ENCODE measurements around the gene DLX2. TPM values are rescaled to one million over a fixed set of nuclear protein-coding genes. Genes with fewer than 3 reads are reported as not detected.

DLX2 gene
- total and polyA plus RNA-seq, 2 of the 13 experiments (the other 11 are each of a cell fraction or from before 2014, with no cell fraction given) = 0.07 to 0.15 TPM

DNA sequence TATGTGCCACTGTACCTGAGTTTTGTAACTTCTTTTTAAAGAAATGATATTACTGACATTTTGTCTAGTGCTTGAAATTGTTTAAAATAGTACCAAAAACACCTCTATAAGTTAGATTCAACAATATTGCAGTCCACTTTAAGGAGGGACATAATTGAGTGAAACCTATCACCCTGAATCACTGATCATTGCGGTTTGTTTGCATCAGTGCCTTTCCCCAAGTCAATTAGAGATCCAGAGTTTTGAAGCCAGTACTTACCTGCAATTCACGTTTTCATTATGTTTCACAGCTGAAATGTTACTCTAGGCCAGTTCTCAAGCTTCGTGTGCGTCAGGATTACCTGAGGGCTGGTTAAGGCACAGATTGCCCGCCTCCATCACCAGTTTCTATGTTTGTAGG is 44.0 kb downstream of the DLX2 start:
- no peaks in the 10 kb centered on the region for H4K20me1 ChIP-seq (ENCODE audit: insufficient read depth, low read length)
- H2AFZ ChIP-seq (ENCODE audit: low read length) = no peak overlapping the region
- H3K27me3 ChIP-seq (ENCODE audit: control insufficient read depth in 1 of 2, insufficient read depth in 2 of 2, low read length in 2 of 2) = no peaks in the 10 kb centered on the region
- no peak overlapping the region for H3K9ac ChIP-seq (ENCODE audit: insufficient read depth, low read depth, low read length)
- no peak overlapping the region for H3K27ac ChIP-seq (ENCODE audit: extremely low read length, insufficient read depth, low read length)
- H3K4me1 ChIP-seq (ENCODE audit: insufficient read depth, low read length) = peaks cover 16% of the 10 kb centered on the region
- no peak for ATAC-seq
- H3K4me2 ChIP-seq (ENCODE audit: low read depth, low read length) = no peak overlapping the region
- no TSS peak for BruUV-seq (replicated peaks)
- 97% methylated on average over 5 of the region's 5 CpGs for WGBS (ENCODE audit: low lambda C conversion rate)
- no peak for FAIRE-seq
- H3K4me3 ChIP-seq (replicated peaks in 1 of 3; ENCODE audit: insufficient read depth in 1 of 3, low read depth in 2 of 3, low read length in 3 of 3) = no peak overlapping the region
- no peaks in the 10 kb centered on the region for H3K79me2 ChIP-seq (ENCODE audit: insufficient read depth, low read length)
- no peak for DNase-seq (ENCODE audit: low spot score)
- in situ Hi-C loops (cut with HindIII; ENCODE audit: extremely low pct_ligation_motif_present, low pct_unique_long_range_greater_than_20kb) = no loop called here
- POLR2A ChIA-PET = no interaction called here
- H3K36me3 ChIP-seq (replicated peaks in 1 of 2; ENCODE audit: control insufficient read depth in 1 of 2, insufficient read depth in 2 of 2, low read length in 2 of 2) = peaks cover under 1 to 5% of the 10 kb centered on the region in 2 experiments; a peak in 4 of 5 replicates
- no peaks in the 10 kb centered on the region for H3K9me3 ChIP-seq (ENCODE audit: low read length)
- CTCF ChIA-PET (ENCODE audit: low intra/inter-chr PET ratio, low total read pairs) = no interaction called here
- intact Hi-C loops (cut with micrococcal nuclease; ENCODE audit: unreplicated experiment) = loop anchor here (10.0 kb wide), 1 partner anchor 54 kb away; no protein-coding TSS in a partner anchor
- no peak for TF ChIP-seq NR1H2 (CRISPR knock-in tag; IDR thresholded peaks at IDR 0.05; ENCODE audit: borderline replicate concordance, low read depth)
- TF ChIP-seq ZNF563 (CRISPR knock-in tag; IDR thresholded peaks at IDR 0.05) = no peak
- TF ChIP-seq ZNF350 (CRISPR knock-in tag; IDR thresholded peaks at IDR 0.05; ENCODE audit: borderline replicate concordance, low read depth) = no peak
- no peak for TF ChIP-seq ZNF816 (CRISPR knock-in tag; IDR thresholded peaks at IDR 0.05; ENCODE audit: borderline replicate concordance)
- TF ChIP-seq LCORL (IDR thresholded peaks at IDR 0.05) = no peak
- no peak for TF ChIP-seq LCORL (CRISPR knock-in tag; IDR thresholded peaks at IDR 0.05)
- no peak for TF ChIP-seq SRSF1 (optimal IDR thresholded peaks at IDR 0.05; ENCODE audit: low read depth, low read length)
- no peak for TF ChIP-seq RARG (CRISPR knock-in tag; IDR thresholded peaks at IDR 0.05; ENCODE audit: low read depth)
- no peak for TF ChIP-seq FOXC1 (CRISPR knock-in tag; IDR thresholded peaks at IDR 0.05; ENCODE audit: borderline replicate concordance)
- TF ChIP-seq, protein P1, sequence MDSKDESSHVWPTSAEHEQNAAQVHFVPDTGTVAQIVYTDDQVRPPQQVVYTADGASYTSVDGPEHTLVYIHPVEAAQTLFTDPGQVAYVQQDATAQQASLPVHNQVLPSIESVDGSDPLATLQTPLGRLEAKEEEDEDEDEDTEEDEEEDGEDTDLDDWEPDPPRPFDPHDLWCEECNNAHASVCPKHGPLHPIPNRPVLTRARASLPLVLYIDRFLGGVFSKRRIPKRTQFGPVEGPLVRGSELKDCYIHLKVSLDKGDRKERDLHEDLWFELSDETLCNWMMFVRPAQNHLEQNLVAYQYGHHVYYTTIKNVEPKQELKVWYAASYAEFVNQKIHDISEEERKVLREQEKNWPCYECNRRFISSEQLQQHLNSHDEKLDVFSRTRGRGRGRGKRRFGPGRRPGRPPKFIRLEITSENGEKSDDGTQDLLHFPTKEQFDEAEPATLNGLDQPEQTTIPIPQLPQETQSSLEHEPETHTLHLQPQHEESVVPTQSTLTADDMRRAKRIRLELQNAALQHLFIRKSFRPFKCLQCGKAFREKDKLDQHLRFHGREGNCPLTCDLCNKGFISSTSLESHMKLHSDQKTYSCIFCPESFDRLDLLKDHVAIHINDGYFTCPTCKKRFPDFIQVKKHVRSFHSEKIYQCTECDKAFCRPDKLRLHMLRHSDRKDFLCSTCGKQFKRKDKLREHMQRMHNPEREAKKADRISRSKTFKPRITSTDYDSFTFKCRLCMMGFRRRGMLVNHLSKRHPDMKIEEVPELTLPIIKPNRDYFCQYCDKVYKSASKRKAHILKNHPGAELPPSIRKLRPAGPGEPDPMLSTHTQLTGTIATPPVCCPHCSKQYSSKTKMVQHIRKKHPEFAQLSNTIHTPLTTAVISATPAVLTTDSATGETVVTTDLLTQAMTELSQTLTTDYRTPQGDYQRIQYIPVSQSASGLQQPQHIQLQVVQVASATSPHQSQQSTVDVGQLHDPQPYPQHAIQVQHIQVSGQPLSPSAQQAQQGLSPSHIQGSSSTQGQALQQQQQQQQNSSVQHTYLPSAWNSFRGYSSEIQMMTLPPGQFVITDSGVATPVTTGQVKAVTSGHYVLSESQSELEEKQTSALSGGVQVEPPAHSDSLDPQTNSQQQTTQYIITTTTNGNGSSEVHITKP (CRISPR knock-in tag; IDR thresholded peaks at IDR 0.05; ENCODE audit: low read depth) = no peak
- TF ChIP-seq, protein P2, sequence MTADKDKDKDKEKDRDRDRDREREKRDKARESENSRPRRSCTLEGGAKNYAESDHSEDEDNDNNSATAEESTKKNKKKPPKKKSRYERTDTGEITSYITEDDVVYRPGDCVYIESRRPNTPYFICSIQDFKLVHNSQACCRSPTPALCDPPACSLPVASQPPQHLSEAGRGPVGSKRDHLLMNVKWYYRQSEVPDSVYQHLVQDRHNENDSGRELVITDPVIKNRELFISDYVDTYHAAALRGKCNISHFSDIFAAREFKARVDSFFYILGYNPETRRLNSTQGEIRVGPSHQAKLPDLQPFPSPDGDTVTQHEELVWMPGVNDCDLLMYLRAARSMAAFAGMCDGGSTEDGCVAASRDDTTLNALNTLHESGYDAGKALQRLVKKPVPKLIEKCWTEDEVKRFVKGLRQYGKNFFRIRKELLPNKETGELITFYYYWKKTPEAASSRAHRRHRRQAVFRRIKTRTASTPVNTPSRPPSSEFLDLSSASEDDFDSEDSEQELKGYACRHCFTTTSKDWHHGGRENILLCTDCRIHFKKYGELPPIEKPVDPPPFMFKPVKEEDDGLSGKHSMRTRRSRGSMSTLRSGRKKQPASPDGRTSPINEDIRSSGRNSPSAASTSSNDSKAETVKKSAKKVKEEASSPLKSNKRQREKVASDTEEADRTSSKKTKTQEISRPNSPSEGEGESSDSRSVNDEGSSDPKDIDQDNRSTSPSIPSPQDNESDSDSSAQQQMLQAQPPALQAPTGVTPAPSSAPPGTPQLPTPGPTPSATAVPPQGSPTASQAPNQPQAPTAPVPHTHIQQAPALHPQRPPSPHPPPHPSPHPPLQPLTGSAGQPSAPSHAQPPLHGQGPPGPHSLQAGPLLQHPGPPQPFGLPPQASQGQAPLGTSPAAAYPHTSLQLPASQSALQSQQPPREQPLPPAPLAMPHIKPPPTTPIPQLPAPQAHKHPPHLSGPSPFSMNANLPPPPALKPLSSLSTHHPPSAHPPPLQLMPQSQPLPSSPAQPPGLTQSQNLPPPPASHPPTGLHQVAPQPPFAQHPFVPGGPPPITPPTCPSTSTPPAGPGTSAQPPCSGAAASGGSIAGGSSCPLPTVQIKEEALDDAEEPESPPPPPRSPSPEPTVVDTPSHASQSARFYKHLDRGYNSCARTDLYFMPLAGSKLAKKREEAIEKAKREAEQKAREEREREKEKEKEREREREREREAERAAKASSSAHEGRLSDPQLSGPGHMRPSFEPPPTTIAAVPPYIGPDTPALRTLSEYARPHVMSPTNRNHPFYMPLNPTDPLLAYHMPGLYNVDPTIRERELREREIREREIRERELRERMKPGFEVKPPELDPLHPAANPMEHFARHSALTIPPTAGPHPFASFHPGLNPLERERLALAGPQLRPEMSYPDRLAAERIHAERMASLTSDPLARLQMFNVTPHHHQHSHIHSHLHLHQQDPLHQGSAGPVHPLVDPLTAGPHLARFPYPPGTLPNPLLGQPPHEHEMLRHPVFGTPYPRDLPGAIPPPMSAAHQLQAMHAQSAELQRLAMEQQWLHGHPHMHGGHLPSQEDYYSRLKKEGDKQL (CRISPR knock-in tag; IDR thresholded peaks at IDR 0.05; ENCODE audit: low read depth) = no peak
- TF ChIP-seq, protein P3, sequence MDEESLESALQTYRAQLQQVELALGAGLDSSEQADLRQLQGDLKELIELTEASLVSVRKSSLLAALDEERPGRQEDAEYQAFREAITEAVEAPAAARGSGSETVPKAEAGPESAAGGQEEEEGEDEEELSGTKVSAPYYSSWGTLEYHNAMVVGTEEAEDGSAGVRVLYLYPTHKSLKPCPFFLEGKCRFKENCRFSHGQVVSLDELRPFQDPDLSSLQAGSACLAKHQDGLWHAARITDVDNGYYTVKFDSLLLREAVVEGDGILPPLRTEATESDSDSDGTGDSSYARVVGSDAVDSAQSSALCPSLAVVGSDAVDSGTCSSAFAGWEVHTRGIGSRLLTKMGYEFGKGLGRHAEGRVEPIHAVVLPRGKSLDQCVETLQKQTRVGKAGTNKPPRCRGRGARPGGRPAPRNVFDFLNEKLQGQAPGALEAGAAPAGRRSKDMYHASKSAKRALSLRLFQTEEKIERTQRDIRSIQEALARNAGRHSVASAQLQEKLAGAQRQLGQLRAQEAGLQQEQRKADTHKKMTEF (CRISPR knock-in tag; IDR thresholded peaks at IDR 0.05) = no peak
- TF ChIP-seq ZNF354B (CRISPR knock-in tag; IDR thresholded peaks at IDR 0.05) = no peak
- no peak for TF ChIP-seq MAFF (IDR thresholded peaks at IDR 0.05; ENCODE audit: low read depth, low read length)
